22Rv1 (cell line): Measurements from ENCODE around the gene TAS2R60.

Experiments
- CTCF ChIP-seq: fragments of 450-650 bp; IDR thresholded peaks from 2 replicates; pipeline ENCODE4 v1.5.1; 2017; ENCODE audit warnings: mild to moderate bottlenecking
- ZFX ChIP-seq: fragments of 450-650 bp; IDR thresholded peaks from 2 replicates; pipeline ENCODE4 v1.6.1; 2017; ENCODE audit warnings: antibody characterized with exemption, borderline replicate concordance

- TF ChIP-seq CTCF (no peak), ZFX (no peak)
Measured at GRCh38 chr7:143444785-143445184, 1.5 kb downstream of the TAS2R60 start.
